ENCODE measurements around the gene EGFL8.
A peak's percentile ranks its signal among the peaks of the same experiment; 100 is the strongest.

EGFL8 gene

DNA sequence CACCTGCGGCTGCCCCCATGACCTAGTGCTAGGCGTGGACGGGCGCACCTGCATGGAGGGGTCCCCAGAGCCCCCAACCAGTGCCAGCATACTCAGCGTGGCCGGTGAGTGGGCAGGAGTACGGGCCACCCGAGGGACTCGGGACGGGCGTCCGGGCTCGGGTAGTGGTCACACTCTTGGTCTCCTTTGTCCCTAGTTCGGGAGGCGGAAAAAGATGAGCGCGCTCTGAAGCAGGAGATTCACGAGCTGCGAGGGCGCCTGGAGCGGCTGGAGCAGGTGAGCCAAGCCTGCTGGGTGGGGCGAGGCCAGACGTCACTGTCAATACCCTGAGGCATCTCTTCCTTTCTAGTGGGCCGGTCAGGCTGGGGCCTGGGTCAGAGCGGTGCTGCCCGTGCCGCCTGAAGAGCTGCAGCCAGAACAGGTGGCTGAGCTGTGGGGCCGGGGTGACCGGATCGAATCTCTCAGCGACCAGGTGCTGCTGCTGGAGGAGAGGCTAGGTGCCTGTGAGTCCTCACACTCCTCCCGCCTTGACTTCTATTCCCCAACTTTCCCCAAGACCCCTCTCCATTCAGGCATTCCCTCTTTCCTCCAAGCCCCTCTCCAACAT is 2.9 kb downstream of the EGFL8 start:
- no peak for DNase-seq (ENCODE audit: low read depth in 2 of 3, low spot score in 2 of 3)

- DNase-seq (ENCODE audit: low read depth in 2 of 3, low spot score in 2 of 3): no peak
Measured at GRCh38 chr6:32167761-32168262, 3.4 kb downstream of the EGFL8 start.

GRCh38 chr6:32168350-32168749 is 4.0 kb downstream of the EGFL8 start:
- no peak for DNase-seq (ENCODE audit: low read depth in 2 of 3, low spot score in 2 of 3)

GRCh38 chr6:32168807-32169591 is 4.6 kb downstream of the EGFL8 start:
- DNase-seq (ENCODE audit: low read depth in 2 of 3, low spot score in 2 of 3): no peak

GRCh38 chr6:32170294-32170693 is 5.9 kb downstream of the EGFL8 start:
- no peak for DNase-seq (ENCODE audit: low read depth in 2 of 3, low spot score in 2 of 3)

DNA sequence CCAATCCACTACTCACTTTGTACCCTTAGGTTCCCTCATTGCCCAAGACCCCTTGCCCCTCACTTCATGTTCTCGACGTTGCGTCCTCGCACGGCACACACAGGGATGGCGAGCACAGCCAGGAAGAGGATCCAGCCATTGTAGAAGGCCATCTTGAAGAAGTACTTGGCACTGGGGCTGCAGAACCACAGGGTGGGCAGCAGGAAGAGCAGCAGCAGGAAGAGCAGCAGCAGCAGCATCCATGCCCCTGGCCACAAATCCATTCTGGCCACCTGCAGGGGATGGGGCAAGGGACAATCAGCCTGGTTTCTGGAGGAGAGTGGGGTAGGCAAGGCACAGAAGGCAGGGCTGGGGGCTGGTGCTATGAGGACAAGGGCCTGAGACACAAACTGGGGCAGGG is 6.8 kb downstream of the EGFL8 start:
- no peak for DNase-seq (ENCODE audit: low read depth in 2 of 3, low spot score in 2 of 3)

DNA sequence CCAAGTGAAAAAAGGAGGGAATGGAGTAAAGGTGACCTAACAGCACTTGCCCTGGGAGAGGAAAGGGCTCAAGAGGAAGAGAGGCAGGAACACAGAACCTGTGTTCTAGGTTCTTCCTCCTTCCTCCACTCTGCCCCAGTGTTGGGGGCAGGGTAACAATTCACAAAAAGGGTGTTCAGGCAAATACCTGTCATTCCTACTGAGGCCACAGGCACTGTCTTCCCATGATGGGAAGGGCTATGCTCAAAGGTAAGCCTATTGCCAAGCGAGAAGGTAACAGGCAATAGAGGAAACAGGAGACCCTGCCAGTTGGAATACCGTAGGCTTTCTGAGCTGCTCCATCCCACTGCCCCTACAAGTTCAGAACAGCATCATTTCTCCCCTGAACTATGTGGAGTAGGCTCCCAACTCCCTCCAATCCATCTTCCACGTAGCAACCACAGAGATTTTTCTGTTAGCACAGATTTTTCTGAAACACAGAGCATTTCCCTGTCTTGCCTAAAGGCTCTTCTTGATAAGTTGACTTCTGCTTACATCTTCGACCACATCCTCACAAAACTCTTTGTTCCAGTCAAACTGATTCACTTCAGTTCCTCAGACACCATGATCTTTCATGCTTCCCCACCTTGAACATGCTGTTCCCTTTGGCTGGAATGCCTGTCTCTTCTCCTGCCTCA is 8.8 kb downstream of the EGFL8 start:
- no peak for DNase-seq (ENCODE audit: low read depth in 2 of 3, low spot score in 2 of 3)

DNA sequence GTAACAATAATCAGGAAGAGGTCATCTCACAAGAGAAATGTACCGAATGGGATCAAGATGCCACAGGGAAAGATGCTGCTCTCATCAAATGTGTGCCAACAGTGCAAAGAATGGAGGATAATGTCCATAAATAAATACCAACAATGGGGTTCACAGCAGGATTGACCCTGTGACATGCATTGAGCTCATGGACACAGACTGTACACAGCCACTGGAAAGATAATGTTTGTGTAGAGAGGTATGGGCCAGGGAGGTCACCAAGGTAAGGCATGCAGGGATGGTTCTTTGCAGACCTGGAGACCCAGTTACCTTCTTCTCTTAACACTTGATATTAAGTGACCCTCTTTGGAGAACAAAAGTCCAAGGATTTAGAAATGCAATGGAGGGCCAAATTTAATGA is 10.0 kb downstream of the EGFL8 start:
- DNase-seq (ENCODE audit: low read depth in 2 of 3, low spot score in 2 of 3): no peak

DNA sequence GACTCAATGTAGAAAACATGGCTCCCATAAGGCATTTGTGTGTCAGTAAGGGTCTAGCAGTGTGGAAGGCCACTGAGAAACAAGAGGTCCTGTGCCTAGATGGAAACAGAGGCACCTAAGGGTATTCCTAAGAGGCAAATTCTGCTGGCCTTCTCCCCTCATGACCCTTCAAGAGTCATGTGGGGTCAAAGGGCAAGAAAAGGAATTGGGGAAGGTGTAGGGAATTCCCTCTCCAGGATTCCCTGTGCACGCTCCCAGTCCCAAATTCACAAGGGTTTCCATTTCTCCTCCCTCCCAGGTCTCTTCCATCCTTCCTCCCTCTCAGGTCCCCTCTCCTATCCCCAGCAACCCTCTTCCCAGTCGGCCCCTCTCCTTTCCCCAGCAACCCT is 10.9 kb downstream of the EGFL8 start:
- DNase-seq (ENCODE audit: low read depth in 2 of 3, low spot score in 2 of 3): no peak

DNA sequence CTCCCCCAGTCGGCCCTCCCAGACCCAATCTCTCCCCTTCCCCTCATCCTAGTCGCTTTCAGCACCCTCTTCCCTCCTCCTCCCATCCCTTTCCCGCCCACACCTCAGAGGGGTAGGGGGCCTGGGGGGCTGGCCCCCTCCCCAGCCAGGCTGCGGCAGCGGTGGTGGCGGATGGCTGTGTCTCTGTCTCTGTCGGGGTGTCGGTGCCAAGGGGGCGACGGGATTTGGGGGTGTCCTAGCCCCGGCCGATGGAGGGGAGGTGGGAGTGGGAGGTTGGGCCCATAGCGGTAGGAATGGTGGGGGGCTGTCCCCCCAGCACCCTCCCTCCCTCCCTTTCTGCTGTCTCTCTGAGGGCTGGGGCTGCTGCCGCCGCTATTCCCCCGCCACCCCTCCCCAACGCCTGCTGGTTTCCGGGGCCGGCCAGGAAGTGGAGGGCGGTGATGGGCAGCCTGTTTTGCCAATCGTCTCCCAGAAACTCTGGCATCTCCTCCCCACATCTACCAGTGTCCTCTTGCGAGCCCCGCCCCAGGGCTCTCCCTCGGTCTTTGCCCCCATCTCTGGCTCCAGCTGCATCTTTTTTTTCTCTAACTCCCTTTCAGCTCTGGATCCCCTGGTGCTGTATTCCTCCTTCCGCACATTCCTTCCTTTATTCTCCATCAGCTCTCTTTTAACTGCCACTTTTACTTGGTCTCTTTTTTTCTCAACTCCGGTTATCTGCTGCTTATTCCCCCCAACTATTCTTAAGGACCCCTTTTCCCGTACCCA is 11.5 kb downstream of the EGFL8 start, which contains the start of gene AGPAT1:
TSS of gene AGPAT1 (minus strand) at position 374 of the 765 bp plus-strand sequence. CDS start 4,588 bp downstream, outside the sequence.
- DNase-seq (ENCODE audit: low read depth in 2 of 3, low spot score in 2 of 3): peak; percentile 87 to 90 (median 90)

DNA sequence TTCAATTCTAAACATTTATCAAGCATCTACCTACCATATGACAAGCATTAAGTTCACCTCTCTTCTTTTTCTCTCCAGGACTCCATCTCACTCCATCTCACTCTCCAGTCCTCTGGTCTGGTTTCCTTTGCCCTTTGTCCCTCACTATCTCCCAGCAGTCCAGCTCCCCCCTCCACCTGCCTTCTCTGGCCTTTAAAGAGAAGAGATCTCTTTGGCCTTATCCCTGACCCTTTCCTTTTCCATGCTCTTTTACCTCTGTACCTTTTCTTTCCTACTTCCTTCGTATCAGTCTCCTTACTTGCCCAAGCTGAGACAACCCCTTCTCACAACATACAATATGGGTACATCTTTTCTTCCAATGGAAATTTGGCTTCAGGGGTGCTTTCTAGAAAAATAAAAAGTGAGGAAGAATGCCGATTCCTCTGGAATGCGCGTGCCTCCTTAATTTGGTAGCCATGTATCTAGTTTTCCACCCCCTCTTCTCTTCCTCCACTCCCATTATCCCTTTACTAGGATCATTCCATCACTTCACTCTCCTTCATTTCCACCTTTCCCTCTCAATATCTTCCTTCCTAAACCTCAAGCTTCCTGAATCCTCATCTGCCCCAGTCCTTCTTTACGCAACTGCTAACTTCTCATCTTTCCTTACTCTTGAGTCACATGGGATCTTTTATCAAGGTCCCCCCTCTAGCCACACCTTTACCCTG is 12.2 kb downstream of the EGFL8 start:
- no peak for DNase-seq (ENCODE audit: low read depth in 2 of 3, low spot score in 2 of 3)

DNA sequence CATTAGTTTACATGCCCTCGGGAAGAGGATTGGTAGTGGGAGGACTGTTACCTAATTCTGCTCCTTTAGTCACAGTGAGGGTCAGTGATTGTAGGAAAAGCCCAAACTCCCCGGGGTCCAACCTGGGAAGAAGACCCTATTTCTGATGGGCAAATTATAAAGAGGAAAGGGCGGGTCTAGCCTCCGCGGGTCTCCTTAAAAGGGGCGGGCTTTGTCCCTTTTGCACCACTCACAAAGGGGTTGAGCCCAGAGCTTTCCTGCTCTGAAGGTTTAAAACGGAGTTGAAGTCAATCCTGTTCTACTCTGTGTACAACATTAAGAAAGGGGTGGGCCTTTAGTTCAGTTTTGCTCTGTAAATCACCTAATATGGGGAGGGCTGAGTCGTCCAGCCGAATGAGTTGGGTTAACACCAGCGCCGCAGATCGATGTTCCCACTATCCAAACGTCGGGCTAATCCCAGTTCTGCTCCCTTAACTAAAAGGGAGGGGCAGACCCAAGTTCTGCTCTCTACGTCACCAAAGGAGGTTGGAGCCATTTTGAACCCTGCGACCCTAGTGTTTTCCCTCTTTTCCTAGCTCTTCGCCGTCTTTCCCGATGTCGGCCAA is 12.9 kb downstream of the EGFL8 start:
- DNase-seq (ENCODE audit: low read depth in 2 of 3, low spot score in 2 of 3): no peak

DNA sequence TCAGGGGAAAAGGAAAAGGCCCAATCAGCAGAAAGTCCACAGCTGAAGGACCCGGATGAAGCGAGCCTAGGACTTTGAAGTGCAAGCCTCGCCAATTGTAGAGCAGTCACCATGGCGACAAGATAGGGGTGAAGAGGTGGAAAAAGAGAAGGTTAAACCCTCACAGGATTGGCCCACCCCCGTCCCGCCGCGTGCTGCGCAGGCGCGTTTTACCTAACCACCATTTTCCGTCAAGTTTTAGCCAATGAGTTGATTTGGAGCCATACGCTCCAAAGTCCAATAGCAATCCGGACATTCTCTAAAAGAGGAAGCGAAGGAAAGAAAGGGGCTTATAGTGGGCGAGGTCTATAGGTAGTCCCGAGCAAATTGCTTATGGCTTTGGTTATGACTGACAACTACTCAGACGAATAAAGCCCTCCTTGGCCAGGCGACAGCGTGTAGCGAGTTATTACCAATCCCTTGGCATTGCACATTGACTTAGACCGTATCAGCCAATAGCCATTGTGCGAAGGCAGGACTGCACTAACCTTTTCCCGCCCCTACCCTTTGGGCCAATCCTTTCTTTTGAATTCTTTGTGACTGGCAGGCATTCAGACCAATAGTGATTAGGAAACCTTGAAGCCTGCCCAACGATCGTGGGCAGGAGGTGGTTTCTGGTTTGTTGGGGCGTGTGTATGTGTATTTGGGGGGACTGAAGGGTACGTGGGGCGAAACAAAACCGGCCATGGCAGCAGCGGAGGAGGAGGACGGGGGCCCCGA is 13.6 kb downstream of the EGFL8 start, which contains the start of gene RNF5:
TSS of gene RNF5 (plus strand) at position 618 of the 759 bp plus-strand sequence. CDS start at position 725, 107 bp downstream.
- peak; percentile 66 to 80 (median 78) for DNase-seq (ENCODE audit: low read depth in 2 of 3, low spot score in 2 of 3)

- no peak for DNase-seq (ENCODE audit: low read depth in 2 of 3, low spot score in 2 of 3)
Measured at GRCh38 chr6:32178547-32179440, 14.4 kb downstream of the EGFL8 start.

DNA sequence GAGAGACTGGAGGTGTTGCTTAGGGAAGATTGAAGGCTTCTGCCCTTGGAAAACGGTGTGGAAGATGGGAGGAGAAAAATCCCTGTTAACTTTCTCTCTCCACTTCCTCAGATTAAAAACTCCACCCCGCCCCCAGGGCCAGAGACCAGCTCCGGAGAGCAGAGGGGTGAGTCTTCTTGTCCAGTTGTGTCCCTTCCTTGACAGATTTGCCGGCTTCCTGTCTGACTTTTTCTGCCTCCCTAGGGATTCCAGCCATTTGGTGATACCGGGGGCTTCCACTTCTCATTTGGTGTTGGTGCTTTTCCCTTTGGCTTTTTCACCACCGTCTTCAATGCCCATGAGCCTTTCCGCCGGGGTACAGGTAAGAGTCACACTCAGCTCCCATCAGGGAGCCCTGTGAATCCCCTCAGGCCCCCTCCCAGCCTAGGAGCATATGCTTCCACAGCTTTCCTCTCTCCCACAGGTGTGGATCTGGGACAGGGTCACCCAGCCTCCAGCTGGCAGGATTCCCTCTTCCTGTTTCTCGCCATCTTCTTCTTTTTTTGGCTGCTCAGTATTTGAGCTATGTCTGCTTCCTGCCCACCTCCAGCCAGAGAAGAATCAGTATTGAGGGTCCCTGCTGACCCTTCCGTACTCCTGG is 15.5 kb downstream of the EGFL8 start:
- DNase-seq (ENCODE audit: low read depth in 2 of 3, low spot score in 2 of 3): no peak

GRCh38 chr6:32181148-32181702 is 16.8 kb downstream of the EGFL8 start:
- no peak for DNase-seq (ENCODE audit: low read depth in 2 of 3, low spot score in 2 of 3)

GRCh38 chr6:32181915-32182529 is 17.6 kb downstream of the EGFL8 start:
- DNase-seq (ENCODE audit: low read depth in 2 of 3, low spot score in 2 of 3): no peak

Data from activated CD8-positive, alpha-beta memory T cell treated with anti-CD3 and anti-CD28 coated beads for 48 hours (primary cell).